ENCODE measurements around the gene TRAPPC12.

DNA sequence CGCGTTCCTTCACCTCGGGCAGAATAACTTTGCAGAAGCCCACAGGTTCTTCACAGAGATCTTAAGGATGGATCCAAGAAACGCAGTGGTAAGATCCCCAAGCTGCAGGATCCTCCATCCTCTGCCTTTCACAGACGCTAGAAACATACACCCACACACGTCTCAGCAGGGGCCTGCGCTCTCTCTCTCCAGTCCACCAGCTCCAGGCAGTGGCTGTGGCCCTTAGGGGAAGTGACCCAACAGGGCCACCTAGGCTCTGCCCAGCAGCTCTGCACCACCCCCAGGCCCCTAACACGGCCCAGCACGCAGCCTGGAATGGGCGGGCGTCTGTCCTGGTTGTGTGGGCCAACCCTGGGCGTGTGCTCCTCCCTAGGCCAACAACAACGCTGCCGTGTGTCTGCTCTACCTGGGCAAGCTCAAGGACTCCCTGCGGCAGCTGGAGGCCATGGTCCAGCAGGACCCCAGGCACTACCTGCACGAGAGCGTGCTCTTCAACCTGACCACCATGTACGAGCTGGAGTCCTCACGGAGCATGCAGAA, 99.4 kb downstream of the TRAPPC12 start:
- TF ChIP-seq, protein P1, sequence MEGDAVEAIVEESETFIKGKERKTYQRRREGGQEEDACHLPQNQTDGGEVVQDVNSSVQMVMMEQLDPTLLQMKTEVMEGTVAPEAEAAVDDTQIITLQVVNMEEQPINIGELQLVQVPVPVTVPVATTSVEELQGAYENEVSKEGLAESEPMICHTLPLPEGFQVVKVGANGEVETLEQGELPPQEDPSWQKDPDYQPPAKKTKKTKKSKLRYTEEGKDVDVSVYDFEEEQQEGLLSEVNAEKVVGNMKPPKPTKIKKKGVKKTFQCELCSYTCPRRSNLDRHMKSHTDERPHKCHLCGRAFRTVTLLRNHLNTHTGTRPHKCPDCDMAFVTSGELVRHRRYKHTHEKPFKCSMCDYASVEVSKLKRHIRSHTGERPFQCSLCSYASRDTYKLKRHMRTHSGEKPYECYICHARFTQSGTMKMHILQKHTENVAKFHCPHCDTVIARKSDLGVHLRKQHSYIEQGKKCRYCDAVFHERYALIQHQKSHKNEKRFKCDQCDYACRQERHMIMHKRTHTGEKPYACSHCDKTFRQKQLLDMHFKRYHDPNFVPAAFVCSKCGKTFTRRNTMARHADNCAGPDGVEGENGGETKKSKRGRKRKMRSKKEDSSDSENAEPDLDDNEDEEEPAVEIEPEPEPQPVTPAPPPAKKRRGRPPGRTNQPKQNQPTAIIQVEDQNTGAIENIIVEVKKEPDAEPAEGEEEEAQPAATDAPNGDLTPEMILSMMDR (IDR thresholded peaks at IDR 0.05 in 4 of 5, conservative IDR thresholded peaks at IDR 0.05 in 1 of 5) = no peak
- no peak for TF ChIP-seq POLR2A (IDR thresholded peaks at IDR 0.05)
